GM21390 (cell line): Measurements from ENCODE around the gene CCDC8.

Source experiments
- ATAC-seq: cut with Tn5 transposase; IDR thresholded peaks from one replicate; pipeline ENCODE4 v1.9.1; 2021; ENCODE audit not compliant: unreplicated experiment

CCDC8 gene

GRCh38 chr19:46361915-46362314, 51.4 kb downstream of the CCDC8 start:
- ATAC-seq = no peak
